SK-N-SH treated with all-trans-retinoic acid at 6 μM for 48 hours (cell line): Measurements from ENCODE around the gene RTP3.

Experiments
- ATAC-seq: fragments of 200-7000 bp; cut with Tn5 transposase; 3 replicates; pipeline ENCODE4 v1.9.1; 2020; ENCODE audit warnings: mild to moderate bottlenecking, moderate library complexity
- ARNTL ChIP-seq: fragments of 450-650 bp; formaldehyde crosslinking; IDR thresholded peaks from 2 replicates; pipeline ENCODE4 v1.5.0; 2020; ENCODE audit warnings: low read depth, mild to moderate bottlenecking, moderate library complexity, borderline replicate concordance
- BACH2 ChIP-seq: fragments of 250-450 bp; sonication (Bioruptor Pico); IDR thresholded peaks from 2 replicates; pipeline ENCODE4 v1.9.0; 2021; ENCODE audit warnings: mild to moderate bottlenecking, borderline replicate concordance
- ESRRG ChIP-seq: fragments of 250-450 bp; sonication (Bioruptor Pico); IDR thresholded peaks from 2 replicates; pipeline ENCODE4 v1.6.1; 2021; ENCODE audit warnings: mild to moderate bottlenecking
- GLIS3 ChIP-seq: fragments of 250-450 bp; sonication (Bioruptor Pico); IDR thresholded peaks from 2 replicates; pipeline ENCODE4 v1.5.0; 2020; ENCODE audit warnings: mild to moderate bottlenecking, moderate library complexity
- ISL1 ChIP-seq: fragments of 250-450 bp; sonication (Bioruptor Pico); IDR thresholded peaks from 2 replicates; pipeline ENCODE4 v2.1.2; 2022; ENCODE audit warnings: mild to moderate bottlenecking, moderate library complexity
- OSR1 ChIP-seq: fragments of 250-450 bp; sonication (Bioruptor Pico); IDR thresholded peaks from 2 replicates; pipeline ENCODE4 v1.8.0; 2022; ENCODE audit warnings: moderate library complexity, mild to moderate bottlenecking, inconsistent platforms
- PPARA ChIP-seq: fragments of 250-450 bp; sonication (Bioruptor Pico); IDR thresholded peaks from 2 replicates; pipeline ENCODE4 v1.5.0; 2020; ENCODE audit warnings: mild to moderate bottlenecking, borderline replicate concordance
- RARB ChIP-seq: fragments of 250-450 bp; sonication (Bioruptor Pico); IDR thresholded peaks from 2 replicates; pipeline ENCODE4 v1.8.0; 2021; ENCODE audit warnings: mild to moderate bottlenecking, moderate library complexity
- SNAI2 ChIP-seq: fragments of 250-450 bp; sonication (Bioruptor Pico); IDR thresholded peaks from 2 replicates; pipeline ENCODE4 v1.5.0; 2020; ENCODE audit warnings: mild to moderate bottlenecking, moderate library complexity
- TCF4 ChIP-seq: fragments of 250-450 bp; sonication (Bioruptor Pico); IDR thresholded peaks from 2 replicates; pipeline ENCODE4 v1.8.0; 2021; ENCODE audit warnings: mild to moderate bottlenecking, moderate library complexity, borderline replicate concordance
- TOX ChIP-seq: fragments of 250-450 bp; sonication (Bioruptor Pico); IDR thresholded peaks from 2 replicates; pipeline ENCODE4 v1.8.0; 2021; ENCODE audit warnings: mild to moderate bottlenecking, moderate library complexity, borderline replicate concordance
- ZFP3 ChIP-seq: fragments of 250-450 bp; sonication (Bioruptor Pico); IDR thresholded peaks from 2 replicates; pipeline ENCODE4 v1.5.0; 2020; ENCODE audit warnings: mild to moderate bottlenecking, moderate library complexity
- ZFP30 ChIP-seq: fragments of 450-650 bp; formaldehyde crosslinking; IDR thresholded peaks from 2 replicates; pipeline ENCODE4 v1.5.0; 2022; ENCODE audit warnings: mild to moderate bottlenecking, moderate library complexity
- ZNF565 ChIP-seq: fragments of 450-650 bp; formaldehyde crosslinking; conservative IDR thresholded peaks from 2 replicates; pipeline ENCODE4 v1.5.0; 2020; ENCODE audit warnings: low read depth, mild to moderate bottlenecking, moderate library complexity
- ZNF70 ChIP-seq: fragments of 450-650 bp; formaldehyde crosslinking; IDR thresholded peaks from 2 replicates; pipeline ENCODE4 v1.5.0; 2020; ENCODE audit warnings: mild to moderate bottlenecking, moderate library complexity
- ZNF8 ChIP-seq: fragments of 450-650 bp; formaldehyde crosslinking; IDR thresholded peaks from 2 replicates; pipeline ENCODE4 v1.5.0; 2020; ENCODE audit warnings: mild to moderate bottlenecking, moderate library complexity
- TF ChIP-seq, protein P1 (sequence below): fragments of 250-450 bp; sonication (Bioruptor Pico); IDR thresholded peaks from 2 replicates; pipeline ENCODE4 v1.8.0; 2021; ENCODE audit warnings: low read depth, mild to moderate bottlenecking, moderate library complexity, borderline replicate concordance
- TF ChIP-seq, protein P2 (sequence below): fragments of 250-450 bp; sonication (Bioruptor Pico); IDR thresholded peaks from 2 replicates; pipeline ENCODE4 v1.5.1; 2021; ENCODE audit warnings: mild to moderate bottlenecking, moderate library complexity
- TF ChIP-seq, protein P3 (sequence below): fragments of 250-450 bp; sonication (Bioruptor Pico); IDR thresholded peaks from 2 replicates; pipeline ENCODE4 v1.5.1; 2020; ENCODE audit warnings: low read depth, mild to moderate bottlenecking, moderate library complexity
- TF ChIP-seq, protein P4 (sequence below): fragments of 250-450 bp; sonication (Bioruptor Pico); IDR thresholded peaks from 2 replicates; pipeline ENCODE4 v1.8.0; 2020; ENCODE audit warnings: mild to moderate bottlenecking, moderate library complexity, borderline replicate concordance

The RTP3 gene

DNA sequence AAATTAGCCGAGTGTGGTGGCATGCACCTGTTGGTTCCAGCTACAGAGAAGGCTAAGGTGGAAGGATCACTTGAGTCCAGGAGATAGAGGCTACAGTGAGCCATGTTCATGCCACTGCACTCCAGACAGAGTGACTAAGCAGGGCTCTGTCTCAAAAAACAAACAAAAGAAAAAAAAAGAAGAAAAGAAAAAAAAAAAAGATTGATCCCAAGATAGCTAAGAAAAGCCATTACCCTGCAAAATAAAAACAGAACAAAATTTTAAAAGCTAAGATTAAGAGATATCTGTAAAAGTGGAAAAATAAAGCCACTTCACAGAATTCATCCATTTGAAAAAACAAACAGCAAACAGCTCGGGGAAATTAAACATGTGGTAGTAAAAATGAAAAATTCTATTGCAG lies 44.6 kb downstream of the RTP3 start:
- ATAC-seq, result no peak; the same call in 2 of the 3 replicates
- TF ChIP-seq OSR1 (CRISPR knock-in tag), result no peak
- TF ChIP-seq TOX, result no peak
- TF ChIP-seq, protein P1, sequence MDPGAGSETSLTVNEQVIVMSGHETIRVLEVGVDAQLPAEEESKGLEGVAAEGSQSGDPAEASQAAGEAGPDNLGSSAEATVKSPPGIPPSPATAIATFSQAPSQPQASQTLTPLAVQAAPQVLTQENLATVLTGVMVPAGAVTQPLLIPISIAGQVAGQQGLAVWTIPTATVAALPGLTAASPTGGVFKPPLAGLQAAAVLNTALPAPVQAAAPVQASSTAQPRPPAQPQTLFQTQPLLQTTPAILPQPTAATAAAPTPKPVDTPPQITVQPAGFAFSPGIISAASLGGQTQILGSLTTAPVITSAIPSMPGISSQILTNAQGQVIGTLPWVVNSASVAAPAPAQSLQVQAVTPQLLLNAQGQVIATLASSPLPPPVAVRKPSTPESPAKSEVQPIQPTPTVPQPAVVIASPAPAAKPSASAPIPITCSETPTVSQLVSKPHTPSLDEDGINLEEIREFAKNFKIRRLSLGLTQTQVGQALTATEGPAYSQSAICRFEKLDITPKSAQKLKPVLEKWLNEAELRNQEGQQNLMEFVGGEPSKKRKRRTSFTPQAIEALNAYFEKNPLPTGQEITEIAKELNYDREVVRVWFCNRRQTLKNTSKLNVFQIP, result no peak
- TF ChIP-seq, protein P2, sequence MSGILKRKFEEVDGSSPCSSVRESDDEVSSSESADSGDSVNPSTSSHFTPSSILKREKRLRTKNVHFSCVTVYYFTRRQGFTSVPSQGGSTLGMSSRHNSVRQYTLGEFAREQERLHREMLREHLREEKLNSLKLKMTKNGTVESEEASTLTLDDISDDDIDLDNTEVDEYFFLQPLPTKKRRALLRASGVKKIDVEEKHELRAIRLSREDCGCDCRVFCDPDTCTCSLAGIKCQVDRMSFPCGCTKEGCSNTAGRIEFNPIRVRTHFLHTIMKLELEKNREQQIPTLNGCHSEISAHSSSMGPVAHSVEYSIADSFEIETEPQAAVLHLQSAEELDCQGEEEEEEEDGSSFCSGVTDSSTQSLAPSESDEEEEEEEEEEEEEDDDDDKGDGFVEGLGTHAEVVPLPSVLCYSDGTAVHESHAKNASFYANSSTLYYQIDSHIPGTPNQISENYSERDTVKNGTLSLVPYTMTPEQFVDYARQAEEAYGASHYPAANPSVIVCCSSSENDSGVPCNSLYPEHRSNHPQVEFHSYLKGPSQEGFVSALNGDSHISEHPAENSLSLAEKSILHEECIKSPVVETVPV (CRISPR knock-in tag), result no peak
- no peak for TF ChIP-seq GLIS3 (CRISPR knock-in tag)
- TF ChIP-seq TCF4, result no peak
- TF ChIP-seq, protein P3, sequence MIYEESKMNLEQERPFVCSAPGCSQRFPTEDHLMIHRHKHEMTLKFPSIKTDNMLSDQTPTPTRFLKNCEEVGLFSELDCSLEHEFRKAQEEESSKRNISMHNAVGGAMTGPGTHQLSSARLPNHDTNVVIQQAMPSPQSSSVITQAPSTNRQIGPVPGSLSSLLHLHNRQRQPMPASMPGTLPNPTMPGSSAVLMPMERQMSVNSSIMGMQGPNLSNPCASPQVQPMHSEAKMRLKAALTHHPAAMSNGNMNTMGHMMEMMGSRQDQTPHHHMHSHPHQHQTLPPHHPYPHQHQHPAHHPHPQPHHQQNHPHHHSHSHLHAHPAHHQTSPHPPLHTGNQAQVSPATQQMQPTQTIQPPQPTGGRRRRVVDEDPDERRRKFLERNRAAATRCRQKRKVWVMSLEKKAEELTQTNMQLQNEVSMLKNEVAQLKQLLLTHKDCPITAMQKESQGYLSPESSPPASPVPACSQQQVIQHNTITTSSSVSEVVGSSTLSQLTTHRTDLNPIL (CRISPR knock-in tag), result no peak
- TF ChIP-seq PPARA (CRISPR knock-in tag), result no peak
- no peak for TF ChIP-seq ZNF565 (CRISPR knock-in tag)
- no peak for TF ChIP-seq SNAI2
- TF ChIP-seq BACH2 (CRISPR knock-in tag), result no peak
- no peak for TF ChIP-seq RARB
- no peak for TF ChIP-seq ZNF70 (CRISPR knock-in tag)
- TF ChIP-seq ARNTL (CRISPR knock-in tag), result no peak
- no peak for TF ChIP-seq ZNF8
- TF ChIP-seq ESRRG (CRISPR knock-in tag), result no peak
- TF ChIP-seq ZFP3 (CRISPR knock-in tag), result no peak
- no peak for TF ChIP-seq ISL1 (CRISPR knock-in tag)
- TF ChIP-seq ZFP30, result no peak
- TF ChIP-seq, protein P4, sequence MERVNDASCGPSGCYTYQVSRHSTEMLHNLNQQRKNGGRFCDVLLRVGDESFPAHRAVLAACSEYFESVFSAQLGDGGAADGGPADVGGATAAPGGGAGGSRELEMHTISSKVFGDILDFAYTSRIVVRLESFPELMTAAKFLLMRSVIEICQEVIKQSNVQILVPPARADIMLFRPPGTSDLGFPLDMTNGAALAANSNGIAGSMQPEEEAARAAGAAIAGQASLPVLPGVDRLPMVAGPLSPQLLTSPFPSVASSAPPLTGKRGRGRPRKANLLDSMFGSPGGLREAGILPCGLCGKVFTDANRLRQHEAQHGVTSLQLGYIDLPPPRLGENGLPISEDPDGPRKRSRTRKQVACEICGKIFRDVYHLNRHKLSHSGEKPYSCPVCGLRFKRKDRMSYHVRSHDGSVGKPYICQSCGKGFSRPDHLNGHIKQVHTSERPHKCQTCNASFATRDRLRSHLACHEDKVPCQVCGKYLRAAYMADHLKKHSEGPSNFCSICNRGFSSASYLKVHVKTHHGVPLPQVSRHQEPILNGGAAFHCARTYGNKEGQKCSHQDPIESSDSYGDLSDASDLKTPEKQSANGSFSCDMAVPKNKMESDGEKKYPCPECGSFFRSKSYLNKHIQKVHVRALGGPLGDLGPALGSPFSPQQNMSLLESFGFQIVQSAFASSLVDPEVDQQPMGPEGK, result no peak
- TF ChIP-seq, all 23 proteins: peak for 0

DNA sequence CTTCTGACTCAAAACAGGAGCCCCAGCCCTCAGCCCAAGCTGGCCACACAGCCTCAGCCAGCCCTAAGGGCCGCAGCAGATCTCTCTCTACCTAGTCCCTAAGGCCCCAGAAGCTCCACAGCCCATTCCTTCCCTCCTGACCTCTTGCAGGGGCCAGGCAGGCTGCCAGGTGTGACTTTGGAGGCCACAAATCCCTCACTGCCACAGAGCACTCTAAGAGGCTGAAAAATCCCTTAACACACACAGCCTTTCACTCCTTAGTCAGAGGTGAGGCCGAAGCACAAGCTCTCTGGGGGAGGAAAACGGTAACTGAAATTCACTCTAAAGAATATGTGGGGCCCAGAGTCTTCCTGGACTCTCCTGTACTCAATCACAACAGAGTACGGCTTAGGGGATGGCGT lies 45.0 kb downstream of the RTP3 start:
- ATAC-seq, result peak; percentile 41; the same call in 1 of the 3 replicates
- TF ChIP-seq BACH2 (CRISPR knock-in tag) (no peak), ISL1 (CRISPR knock-in tag) (no peak), GLIS3 (CRISPR knock-in tag) (no peak), ZNF565 (CRISPR knock-in tag) (no peak), SNAI2 (no peak)
- TF ChIP-seq, protein P2 (CRISPR knock-in tag), result no peak
- TF ChIP-seq, protein P3 (CRISPR knock-in tag), result no peak

DNA sequence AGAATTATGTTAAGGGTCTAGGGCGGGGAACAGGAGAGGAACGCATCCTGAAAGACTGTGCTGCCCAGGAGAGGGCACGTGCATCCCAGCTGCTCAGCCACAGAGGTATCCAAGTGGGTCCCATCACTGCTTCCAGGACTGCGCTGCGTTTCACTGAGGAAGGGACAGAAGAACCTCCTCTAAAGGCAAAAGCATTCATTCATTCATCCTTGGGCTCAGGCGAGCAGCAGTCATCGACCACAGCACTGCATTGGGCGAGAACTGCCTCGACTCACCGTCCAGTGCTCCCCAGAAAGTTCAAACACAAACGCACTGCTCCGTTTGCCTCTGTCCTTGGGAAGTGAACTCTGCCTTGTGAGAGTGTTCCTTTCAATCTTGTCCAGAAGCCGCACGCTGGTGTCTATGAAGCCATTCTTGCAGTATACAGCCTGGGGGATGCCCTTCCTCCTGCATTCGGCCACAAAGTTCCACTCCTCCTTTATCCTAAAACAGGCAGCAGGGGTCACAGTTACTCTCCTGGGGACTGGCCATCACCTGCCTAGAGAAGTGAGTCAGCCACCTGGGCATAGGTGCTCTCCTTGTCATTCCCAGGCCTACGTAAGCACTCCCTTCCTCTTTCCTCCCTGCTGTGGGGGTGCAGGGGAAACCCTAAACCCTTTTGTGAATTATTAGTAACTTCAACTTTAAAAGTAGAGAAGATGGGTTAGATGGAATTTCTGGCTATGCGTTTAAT lies 47.2 kb downstream of the RTP3 start:
- ATAC-seq, result no peak
- TF ChIP-seq GLIS3 (CRISPR knock-in tag) (no peak), ZFP3 (CRISPR knock-in tag) (no peak), SNAI2 (no peak)
- TF ChIP-seq, all 23 proteins: peak for 0
